ENCODE results near the gene VPS4A. TPM values are rescaled to one million over a fixed set of nuclear protein-coding genes. Genes with fewer than 3 reads are reported as not detected.

VPS4A gene
- polyA plus RNA-seq, 1 experiment: 12.8 TPM

GRCh38 chr16:69327585-69328310, 16.6 kb downstream of the VPS4A start:
- no peak for DNase-seq (ENCODE audit: low read depth, low spot score)
- Histone ChIP-seq H3K27me3 (ENCODE audit: control insufficient read depth, insufficient read depth, low read length) (no peaks in the 10 kb centered on the region), H3K9me3 (ENCODE audit: control insufficient read depth, insufficient read depth, low read length) (no peaks in the 10 kb centered on the region), H3K27ac (ENCODE audit: low read depth, low read length) (no peak overlapping the region), H3K4me3 (ENCODE audit: low read depth, low read length) (no peak overlapping the region)
- ChIA-PET POLR2A (interaction anchor here (1.3 kb wide), 1 partner anchor 11 kb away, joined by 3 read pairs; the partner anchor contains the start of gene COG8), CTCF (interaction anchor here (0.7 to 1.8 kb wide), 3 partner anchors 16 to 177 kb away, joined by 3 to 10 read pairs (median 6); no protein-coding TSS in a partner anchor)
- TF ChIP-seq CTCF (IDR thresholded peaks at IDR 0.05; ENCODE audit: low read depth, low read length): no peak

- TF ChIP-seq CTCF (IDR thresholded peaks at IDR 0.05; ENCODE audit: low read depth, low read length): no peak
- H3K27ac ChIP-seq (ENCODE audit: low read depth, low read length): peak overlapping the region; percentile 61
- no peaks in the 10 kb centered on the region for H3K9me3 ChIP-seq (ENCODE audit: control insufficient read depth, insufficient read depth, low read length)
- H3K4me3 ChIP-seq (ENCODE audit: low read depth, low read length): peak overlapping the region; percentile 77
- DNase-seq (ENCODE audit: low read depth, low spot score): no peak
- CTCF ChIA-PET: no interaction called here
- no peaks in the 10 kb centered on the region for H3K27me3 ChIP-seq (ENCODE audit: control insufficient read depth, insufficient read depth, low read length)
- POLR2A ChIA-PET: interaction anchor here (1.3 to 1.4 kb wide), 2 partner anchors 10 to 12 kb away, joined by 3 read pairs; partner anchors contain the start of gene COG8
Observed at GRCh38 chr16:69328854-69329316, 17.7 kb downstream of the VPS4A start.

DNA sequence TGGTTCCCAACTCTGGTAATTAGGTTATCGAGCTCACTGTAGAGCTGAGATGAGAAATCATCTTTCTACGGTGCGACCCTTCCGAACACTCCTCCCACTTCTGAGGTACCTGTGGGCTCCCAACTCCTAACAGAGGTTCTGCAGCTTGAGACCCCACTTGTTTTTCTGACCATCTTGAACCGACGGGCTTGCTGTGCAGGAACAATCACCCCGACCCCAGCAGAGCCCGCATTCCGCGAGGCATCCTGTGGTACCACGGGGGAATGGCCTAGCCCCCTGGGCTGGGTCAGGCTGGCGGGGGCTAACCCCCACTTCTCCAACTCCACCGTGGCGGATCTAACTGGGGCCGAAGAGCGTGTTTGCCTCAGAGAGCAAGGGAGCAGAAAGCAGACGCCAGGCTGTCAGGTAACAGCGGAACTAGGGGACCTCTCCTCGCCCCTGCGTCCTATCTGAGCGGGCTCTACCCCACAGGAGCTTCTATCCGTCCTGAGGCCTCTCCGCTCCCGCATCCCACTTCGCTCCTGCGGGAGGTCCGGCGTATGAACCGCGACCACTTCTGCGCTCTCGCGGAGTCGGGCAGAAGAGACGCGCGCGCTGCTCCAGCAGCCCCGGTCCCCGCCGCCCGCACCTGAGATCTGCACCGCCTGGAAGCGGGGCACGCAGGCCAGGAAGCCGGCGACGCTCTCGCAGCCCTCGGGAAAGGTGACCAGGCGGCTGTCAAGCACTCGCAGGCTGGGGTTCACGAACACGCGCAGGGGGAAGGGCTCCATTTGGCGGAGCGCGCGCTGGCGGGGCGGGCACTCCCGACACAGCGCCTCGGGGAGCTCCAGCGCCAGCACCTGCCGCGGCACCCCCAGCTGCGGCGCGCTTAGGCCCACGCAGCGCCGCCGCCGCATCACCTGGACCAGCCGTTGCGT, 18.5 kb downstream of the VPS4A start:
- Histone ChIP-seq H3K27ac (ENCODE audit: low read depth, low read length) (peak overlapping the region; percentile 61), H3K9me3 (ENCODE audit: control insufficient read depth, insufficient read depth, low read length) (no peaks in the 10 kb centered on the region; the same call in 1 of the 2 replicates), H3K4me3 (ENCODE audit: low read depth, low read length) (peak overlapping the region; percentile 77), H3K27me3 (ENCODE audit: control insufficient read depth, insufficient read depth, low read length) (no peaks in the 10 kb centered on the region)
- DNase-seq (ENCODE audit: low read depth, low spot score): no peak
- ChIA-PET CTCF (no interaction called here), POLR2A (interaction anchor here (0.9 to 1.4 kb wide), 3 partner anchors 13 to 179 kb away, joined by 3 to 4 read pairs (median 3); partner anchors contain the start of gene SNTB2)
- TF ChIP-seq CTCF (IDR thresholded peaks at IDR 0.05; ENCODE audit: low read depth, low read length): no peak

DNA sequence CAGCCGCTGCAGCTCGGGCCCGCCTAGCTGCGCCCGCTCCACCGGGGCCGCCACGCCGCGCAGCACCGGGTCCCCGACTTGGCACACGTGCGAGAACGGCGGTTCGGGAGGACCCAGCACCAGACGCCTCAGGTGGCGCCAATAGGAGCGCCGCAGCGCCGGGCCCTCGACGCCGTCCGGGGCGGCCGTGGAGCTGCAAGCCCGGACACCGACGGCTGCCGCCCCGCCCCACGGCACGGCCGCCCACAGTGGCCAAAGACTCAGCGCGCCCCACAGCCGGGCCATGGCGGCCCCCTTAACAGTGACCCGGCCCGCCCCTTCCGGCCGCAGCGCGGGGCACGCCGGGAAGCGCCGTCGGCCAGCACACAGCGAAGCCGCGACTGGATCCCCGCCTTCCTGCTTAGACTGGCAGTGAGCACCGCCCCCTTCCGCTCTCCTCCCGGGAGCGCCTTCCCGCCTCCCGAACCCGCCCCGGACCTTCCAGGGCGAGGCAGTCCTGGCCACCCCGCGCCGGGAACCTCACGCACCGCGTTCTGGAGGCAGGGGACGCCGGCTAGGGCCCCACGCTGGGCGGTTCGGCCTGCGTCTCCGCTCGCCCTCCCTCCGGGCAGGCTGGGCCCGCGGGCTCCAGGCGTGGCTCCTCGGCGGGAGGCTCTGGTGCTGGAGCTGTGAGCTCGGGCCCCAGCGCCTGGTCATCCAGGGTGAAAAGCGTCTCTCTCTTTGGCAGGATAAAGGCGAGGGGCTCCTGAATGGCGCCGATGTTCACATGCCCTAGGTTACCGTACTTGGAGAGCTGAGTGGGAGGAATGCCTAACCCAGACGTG, 19.3 kb downstream of the VPS4A start, which contains the start of gene PDF:
TSS of gene PDF (minus strand) at position 303 of the 824 bp plus-strand sequence. CDS start at position 285, 18 bp downstream.
- Histone ChIP-seq H3K4me3 (ENCODE audit: low read depth, low read length) (peak within 1 kb of the TSS; percentile 77), H3K9me3 (ENCODE audit: control insufficient read depth, insufficient read depth, low read length) (no peaks in the 10 kb centered on the region; the same call in 1 of the 2 replicates), H3K27me3 (ENCODE audit: control insufficient read depth, insufficient read depth, low read length) (no peaks in the 10 kb centered on the region), H3K27ac (ENCODE audit: low read depth, low read length) (peak within 1 kb of the TSS; percentile 61)
- POLR2A ChIA-PET: interaction anchor here (0.6 to 1.0 kb wide), 3 partner anchors 20 to 180 kb away, joined by 3 to 4 read pairs (median 4); partner anchors contain the start of gene SNTB2
- TF ChIP-seq CTCF (IDR thresholded peaks at IDR 0.05; ENCODE audit: low read depth, low read length): no peak
- peak; percentile 67 for DNase-seq (ENCODE audit: low read depth, low spot score)
- CTCF ChIA-PET: interaction anchor here (0.7 kb wide), 1 partner anchor 189 kb away, joined by 7 read pairs; no protein-coding TSS in a partner anchor

Measured in AG04450 (cell line).